DMS153 treated with DMSO at 0.1 percent for 48 hours (cell line): ENCODE data around the gene DCTD.
A peak's percentile ranks its signal among the peaks of the same experiment; 100 is the strongest.

Experiments used
- DNase-seq: peaks from one replicate; lab custom pipeline; 2025; ENCODE audit not compliant: unreplicated experiment; lab: John Stamatoyannopoulos, UW

DCTD gene

GRCh38 chr4:182893474-182894080 lies 23.6 kb downstream of the DCTD start:
- no peak for DNase-seq

GRCh38 chr4:182893047-182893446 lies 24.1 kb downstream of the DCTD start:
- DNase-seq = no peak

- no peak for DNase-seq
Observed at GRCh38 chr4:182890202-182890601, 27.0 kb downstream of the DCTD start.

- DNase-seq = no peak
Observed at GRCh38 chr4:182888891-182889290, 28.3 kb downstream of the DCTD start.

GRCh38 chr4:182886768-182887167 lies 30.4 kb downstream of the DCTD start:
- no peak for DNase-seq

GRCh38 chr4:182886205-182886604 lies 31.0 kb downstream of the DCTD start:
- no peak for DNase-seq

- DNase-seq = no peak
Observed at GRCh38 chr4:182885738-182886077, 31.5 kb downstream of the DCTD start.

- DNase-seq = no peak
Observed at GRCh38 chr4:182885022-182885737, 32.0 kb downstream of the DCTD start.

- DNase-seq = no peak
Observed at GRCh38 chr4:182884040-182884439, 33.1 kb downstream of the DCTD start.

GRCh38 chr4:182883351-182883750 lies 33.8 kb downstream of the DCTD start:
- DNase-seq = no peak

- peak; percentile 65 for DNase-seq
Observed at GRCh38 chr4:182881914-182882313, 35.3 kb downstream of the DCTD start.

GRCh38 chr4:182880387-182881356 lies 36.5 kb downstream of the DCTD start:
- DNase-seq = no peak

GRCh38 chr4:182879913-182880312 lies 37.3 kb downstream of the DCTD start:
- DNase-seq = no peak

GRCh38 chr4:182878633-182879495 lies 38.3 kb downstream of the DCTD start:
- DNase-seq = no peak

- DNase-seq = no peak
Observed at GRCh38 chr4:182877326-182877883, 39.8 kb downstream of the DCTD start.

GRCh38 chr4:182876427-182876826 lies 40.8 kb downstream of the DCTD start:
- DNase-seq = no peak

- DNase-seq = no peak
Observed at GRCh38 chr4:182875453-182876405, 41.5 kb downstream of the DCTD start.

GRCh38 chr4:182874797-182875345 lies 42.3 kb downstream of the DCTD start:
- no peak for DNase-seq

GRCh38 chr4:182874304-182874751 lies 42.9 kb downstream of the DCTD start:
- no peak for DNase-seq
